Measurements from ENCODE around the gene COL4A6. TPM values are rescaled to one million over a fixed set of nuclear protein-coding genes. Genes with fewer than 3 reads are reported as not detected.

The COL4A6 gene
- total and polyA plus RNA-seq, 2 experiments from 2014 or later: 0.11 TPM; not detected in 1

GRCh38 chrX:108162265-108162664, 276.0 kb downstream of the COL4A6 start:
- Histone ChIP-seq H2AFZ (no peak overlapping the region), H3K27ac (no peak overlapping the region), H3K36me3 (ENCODE audit: low read depth) (no peaks in the 10 kb centered on the region), H3K9me2 (ENCODE audit: insufficient read depth) (no peaks in the 10 kb centered on the region), H3F3A (ENCODE audit: insufficient read depth) (no peaks in the 10 kb centered on the region), H3K4me3 (no peak overlapping the region), H3K79me2 (ENCODE audit: insufficient read depth) (no peaks in the 10 kb centered on the region), H3K9ac (no peak overlapping the region), H3K9me3 (ENCODE audit: low read depth) (no peaks in the 10 kb centered on the region), H4K20me1 (ENCODE audit: insufficient read depth) (no peaks in the 10 kb centered on the region), H3K27me3 (replicated peaks; ENCODE audit: insufficient read depth) (no peaks in the 10 kb centered on the region), H3K4me1 (ENCODE audit: insufficient read depth) (no peaks in the 10 kb centered on the region; the same call in 1 of the 2 replicates), H3K4me2 (ENCODE audit: unreplicated experiment) (no peak overlapping the region)
- TF ChIP-seq EZH2phosphoT487 (IDR thresholded peaks at IDR 0.05; ENCODE audit: insufficient read depth, low read depth) (no peak), EZH2 (IDR thresholded peaks at IDR 0.05; ENCODE audit: insufficient read depth, poor library complexity, severe bottlenecking) (no peak)
- in situ Hi-C loops (cut with MboI): no loop called here
- no peak for DNase-seq
- WGBS, 2 experiments (ENCODE audit: low coverage in 1 of 2, low lambda C conversion rate in 2 of 2, missing lambda C conversion rate in 2 of 2): 61 to 70% methylated on average over 3 to 4 of the region's 4 CpGs

GRCh38 chrX:108160309-108160708, 277.9 kb downstream of the COL4A6 start:
- no peak overlapping the region for H2AFZ ChIP-seq
- H3K36me3 ChIP-seq (ENCODE audit: low read depth): no peaks in the 10 kb centered on the region
- WGBS, 2 experiments (ENCODE audit: low coverage in 1 of 2, low lambda C conversion rate in 2 of 2, missing lambda C conversion rate in 2 of 2): 63% methylated on average over 5 of the region's 5 CpGs; no CpG with 5 or more reads in 1 of the 2 experiments
- no peak overlapping the region for H3K4me2 ChIP-seq (ENCODE audit: unreplicated experiment)
- no peaks in the 10 kb centered on the region for H3F3A ChIP-seq (ENCODE audit: insufficient read depth)
- H3K27ac ChIP-seq: no peak overlapping the region
- in situ Hi-C loops (cut with MboI): no loop called here
- no peak for TF ChIP-seq EZH2phosphoT487 (IDR thresholded peaks at IDR 0.05; ENCODE audit: insufficient read depth, low read depth)
- no peak for TF ChIP-seq EZH2 (IDR thresholded peaks at IDR 0.05; ENCODE audit: insufficient read depth, poor library complexity, severe bottlenecking)
- no peaks in the 10 kb centered on the region for H3K4me1 ChIP-seq (ENCODE audit: insufficient read depth)
- no peak overlapping the region for H3K9ac ChIP-seq
- H3K9me3 ChIP-seq (ENCODE audit: low read depth): no peaks in the 10 kb centered on the region
- no peaks in the 10 kb centered on the region for H4K20me1 ChIP-seq (ENCODE audit: insufficient read depth)
- no peak overlapping the region for H3K4me3 ChIP-seq
- DNase-seq: no peak
- H3K9me2 ChIP-seq (ENCODE audit: insufficient read depth): no peaks in the 10 kb centered on the region
- H3K27me3 ChIP-seq (replicated peaks; ENCODE audit: insufficient read depth): no peaks in the 10 kb centered on the region
- H3K79me2 ChIP-seq (ENCODE audit: insufficient read depth): no peaks in the 10 kb centered on the region

GRCh38 chrX:108159028-108159670, 279.1 kb downstream of the COL4A6 start:
- H3K4me3 ChIP-seq: no peak overlapping the region
- no peaks in the 10 kb centered on the region for H3K36me3 ChIP-seq (ENCODE audit: low read depth)
- H3K4me1 ChIP-seq (ENCODE audit: insufficient read depth): no peaks in the 10 kb centered on the region
- no peak overlapping the region for H3K4me2 ChIP-seq (ENCODE audit: unreplicated experiment)
- 92 to 94% methylated on average over 6 to 11 of the region's 11 CpGs for WGBS, 2 experiments (ENCODE audit: low coverage in 1 of 2, low lambda C conversion rate in 2 of 2, missing lambda C conversion rate in 2 of 2)
- no peak for DNase-seq
- no peaks in the 10 kb centered on the region for H3K9me3 ChIP-seq (ENCODE audit: low read depth)
- TF ChIP-seq EZH2 (IDR thresholded peaks at IDR 0.05; ENCODE audit: insufficient read depth, poor library complexity, severe bottlenecking) (no peak), EZH2phosphoT487 (IDR thresholded peaks at IDR 0.05; ENCODE audit: insufficient read depth, low read depth) (no peak)
- H4K20me1 ChIP-seq (ENCODE audit: insufficient read depth): no peaks in the 10 kb centered on the region
- H3F3A ChIP-seq (ENCODE audit: insufficient read depth): no peaks in the 10 kb centered on the region
- H2AFZ ChIP-seq: no peak overlapping the region
- no peaks in the 10 kb centered on the region for H3K9me2 ChIP-seq (ENCODE audit: insufficient read depth)
- no peaks in the 10 kb centered on the region for H3K79me2 ChIP-seq (ENCODE audit: insufficient read depth)
- no peak overlapping the region for H3K27ac ChIP-seq
- in situ Hi-C loops (cut with MboI): no loop called here
- H3K9ac ChIP-seq: no peak overlapping the region
- H3K27me3 ChIP-seq (replicated peaks; ENCODE audit: insufficient read depth): no peaks in the 10 kb centered on the region

GRCh38 chrX:108157628-108158027, 280.6 kb downstream of the COL4A6 start:
- TF ChIP-seq EZH2 (IDR thresholded peaks at IDR 0.05; ENCODE audit: insufficient read depth, poor library complexity, severe bottlenecking): no peak
- no peak for TF ChIP-seq EZH2phosphoT487 (IDR thresholded peaks at IDR 0.05; ENCODE audit: insufficient read depth, low read depth)
- Histone ChIP-seq H3K36me3 (ENCODE audit: low read depth) (no peaks in the 10 kb centered on the region), H3K9ac (no peak overlapping the region), H3K27me3 (replicated peaks; ENCODE audit: insufficient read depth) (no peaks in the 10 kb centered on the region), H3K9me3 (ENCODE audit: low read depth) (no peaks in the 10 kb centered on the region), H3K79me2 (ENCODE audit: insufficient read depth) (no peaks in the 10 kb centered on the region), H3K27ac (no peak overlapping the region), H2AFZ (no peak overlapping the region), H3F3A (ENCODE audit: insufficient read depth) (no peaks in the 10 kb centered on the region), H3K4me2 (ENCODE audit: unreplicated experiment) (no peak overlapping the region), H4K20me1 (ENCODE audit: insufficient read depth) (no peaks in the 10 kb centered on the region), H3K4me3 (no peak overlapping the region), H3K4me1 (ENCODE audit: insufficient read depth) (no peaks in the 10 kb centered on the region), H3K9me2 (ENCODE audit: insufficient read depth) (no peaks in the 10 kb centered on the region)
- DNase-seq: no peak
- 65 to 100% methylated on average over 1 to 3 of the region's 3 CpGs for WGBS, 2 experiments (ENCODE audit: low coverage in 1 of 2, low lambda C conversion rate in 2 of 2, missing lambda C conversion rate in 2 of 2)
- in situ Hi-C loops (cut with MboI): no loop called here
